Spleen (tissue), 7 donors: Measurements from ENCODE around the gene POLR2J.

Source experiments
- CTCF ChIP-seq, 11 experiments: fragments of 200-600 bp in 7 of 11; fragments of 450-650 bp in 4 of 11; sonication (generic) in 4 of 11; IDR thresholded peaks in 8 of 11; conservative IDR thresholded peaks in 3 of 11; 1 replicate in 7 of 11; 2 replicates in 4 of 11; pipeline versions ENCODE4 v1.4.0 to v1.8.0; 2016 to 2021; ENCODE audit warnings: antibody characterized with exemption in 11 of 11, inconsistent platforms in 4 of 11, mild to moderate bottlenecking in 1 of 11
- POLR2A ChIP-seq, 3 donors: fragments of 450-650 bp; IDR thresholded peaks; one replicate each; pipeline ENCODE4 v1.5.1; 2017; ENCODE audit warnings: antibody characterized with exemption in 3 of 3, mild to moderate bottlenecking in 1 of 3
- POLR2AphosphoS5 ChIP-seq, 3 donors: sonication (generic); formaldehyde crosslinking; IDR thresholded peaks; one replicate each; pipeline ENCODE4 v1.5.1; 2017; ENCODE audit warnings: antibody characterized with exemption in 3 of 3
- donor health status: DM: no; HTN: no; CAD: no; lungs with moderate emphysema.
- donor health status: DM: no; HTN: no; CAD: no.
- donor health status: DM: no; HTN: no; CAD: no.

GRCh38 chr7:102449136-102449535, 29.6 kb downstream of the POLR2J start:
- TF ChIP-seq POLR2A (IDR thresholded peaks at IDR 0.05) (no peak), CTCF (IDR thresholded peaks at IDR 0.05 in 8 of 11, conservative IDR thresholded peaks at IDR 0.05 in 3 of 11) (no peak), POLR2AphosphoS5 (IDR thresholded peaks at IDR 0.05) (peak in 1 of 3 donors; percentile 12)
